ENCODE data around the gene IDH3G. TPM values are rescaled to one million over a fixed set of nuclear protein-coding genes. Genes with fewer than 3 reads are reported as not detected.

Gene IDH3G
- total RNA-seq, 1 experiment from 2014 or later, result 43.2 TPM

DNA sequence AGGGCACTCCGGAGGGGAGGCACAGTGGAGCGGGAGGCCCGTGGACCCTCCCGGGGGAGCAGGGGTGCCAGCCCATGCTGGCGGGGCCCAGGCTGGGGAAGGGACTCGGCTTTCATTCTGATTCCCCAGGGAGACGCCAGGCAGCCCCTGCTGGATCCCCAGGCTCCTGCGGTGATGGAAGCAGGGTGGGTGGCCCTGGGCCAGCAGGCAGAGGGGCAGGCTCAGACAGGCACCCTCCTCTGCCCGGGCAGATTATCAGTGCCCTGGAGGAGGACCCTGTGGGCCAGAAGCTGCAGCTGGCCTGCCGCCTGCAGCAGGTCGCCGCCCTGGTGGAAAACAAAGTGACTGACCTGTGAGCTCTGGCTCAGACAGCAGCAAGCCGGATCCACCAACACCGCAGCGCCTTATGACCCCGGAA, 15.5 kb downstream of the IDH3G start:
- no peak overlapping the region for H3K56ac ChIP-seq (ENCODE audit: insufficient read length, low read depth, low read length)
- H3K79me2 ChIP-seq (ENCODE audit: insufficient read depth, low read length), result no peaks in the 10 kb centered on the region
- no peak overlapping the region for H2AFZ ChIP-seq (ENCODE audit: low read length)
- no CpG with 5 or more reads among the region's 16 CpGs for WGBS (ENCODE audit: extremely low coverage, insufficient read length, low lambda C conversion rate)
- no peak overlapping the region for H3K9ac ChIP-seq (ENCODE audit: extremely low read depth, insufficient read length, low read length)
- H3K14ac ChIP-seq (ENCODE audit: insufficient read depth, low read length), result no peak overlapping the region
- H3K36me3 Mint-ChIP-seq (ENCODE audit: insufficient read depth in 1 of 3, low read depth in 3 of 3), result peaks cover 0 to 9% (median 3%) of the 10 kb centered on the region in 3 experiments; a peak in 5 of 7 replicates
- no peak for DNase-seq
- no peak overlapping the region for H4K8ac ChIP-seq (replicated peaks; ENCODE audit: insufficient read length, low read depth, low read length)
- no peak overlapping the region for H4K5ac ChIP-seq (ENCODE audit: insufficient read length, low read depth, low read length)
- no peak overlapping the region for H3K4me2 ChIP-seq (ENCODE audit: insufficient read depth, insufficient read length, low read length)
- no peak overlapping the region for H3K27ac ChIP-seq (ENCODE audit: insufficient read length, low read depth, low read length)
- no peaks in the 10 kb centered on the region for H3K27me3 ChIP-seq (ENCODE audit: insufficient read depth, low read length)
- no peak overlapping the region for H3T11ph ChIP-seq (ENCODE audit: low read length)
- no peak overlapping the region for H3K23ac ChIP-seq (ENCODE audit: insufficient read length, low read depth, low read length)
- H3K79me1 ChIP-seq (ENCODE audit: insufficient read depth, low read depth, low read length, poor library complexity, severe bottlenecking), result no peaks in the 10 kb centered on the region
- no peak overlapping the region for H3K18ac ChIP-seq (ENCODE audit: insufficient read length, low read depth, low read length)
- H3K9me3 Mint-ChIP-seq, result peaks cover 30 to 50% of the 10 kb centered on the region in 2 experiments
- H2BK5ac ChIP-seq (ENCODE audit: insufficient read length, low read length), result no peak overlapping the region
- H3K4me3 Mint-ChIP-seq, result no peak overlapping the region
- H2BK20ac ChIP-seq (ENCODE audit: low read depth, low read length, poor library complexity, severe bottlenecking), result no peak overlapping the region
- no peak overlapping the region for H2BK15ac ChIP-seq (ENCODE audit: low read depth, low read length)
- H4K91ac ChIP-seq (ENCODE audit: insufficient read length, low read depth, low read length), result no peak overlapping the region
- H3K27me3 Mint-ChIP-seq (ENCODE audit: low read depth), result peaks cover 2% of the 10 kb centered on the region; the same call in 1 of the 2 replicates
- H3K4me1 Mint-ChIP-seq, result peaks cover 4 to 8% of the 10 kb centered on the region in 2 experiments
- no peaks in the 10 kb centered on the region for H4K20me1 ChIP-seq (ENCODE audit: control insufficient read depth, insufficient read depth, insufficient read length)
- H2BK12ac ChIP-seq (ENCODE audit: insufficient read length, low read depth, low read length), result no peak overlapping the region
- no peak overlapping the region for H2BK120ac ChIP-seq (ENCODE audit: low read depth, low read length, poor library complexity, severe bottlenecking)
- no peak overlapping the region for H3K4ac ChIP-seq (ENCODE audit: low read depth, low read length)
- H2AK5ac ChIP-seq (ENCODE audit: insufficient read length, low read length), result no peak overlapping the region
- no peak overlapping the region for H3K27ac Mint-ChIP-seq
- no peaks in the 10 kb centered on the region for H3K23me2 ChIP-seq (ENCODE audit: insufficient read length, low read depth, low read length, poor library complexity, severe bottlenecking)
- TF ChIP-seq, protein P1, sequence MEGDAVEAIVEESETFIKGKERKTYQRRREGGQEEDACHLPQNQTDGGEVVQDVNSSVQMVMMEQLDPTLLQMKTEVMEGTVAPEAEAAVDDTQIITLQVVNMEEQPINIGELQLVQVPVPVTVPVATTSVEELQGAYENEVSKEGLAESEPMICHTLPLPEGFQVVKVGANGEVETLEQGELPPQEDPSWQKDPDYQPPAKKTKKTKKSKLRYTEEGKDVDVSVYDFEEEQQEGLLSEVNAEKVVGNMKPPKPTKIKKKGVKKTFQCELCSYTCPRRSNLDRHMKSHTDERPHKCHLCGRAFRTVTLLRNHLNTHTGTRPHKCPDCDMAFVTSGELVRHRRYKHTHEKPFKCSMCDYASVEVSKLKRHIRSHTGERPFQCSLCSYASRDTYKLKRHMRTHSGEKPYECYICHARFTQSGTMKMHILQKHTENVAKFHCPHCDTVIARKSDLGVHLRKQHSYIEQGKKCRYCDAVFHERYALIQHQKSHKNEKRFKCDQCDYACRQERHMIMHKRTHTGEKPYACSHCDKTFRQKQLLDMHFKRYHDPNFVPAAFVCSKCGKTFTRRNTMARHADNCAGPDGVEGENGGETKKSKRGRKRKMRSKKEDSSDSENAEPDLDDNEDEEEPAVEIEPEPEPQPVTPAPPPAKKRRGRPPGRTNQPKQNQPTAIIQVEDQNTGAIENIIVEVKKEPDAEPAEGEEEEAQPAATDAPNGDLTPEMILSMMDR (conservative IDR thresholded peaks at IDR 0.05), result peak; percentile 49; the same call in 2 of the 3 replicates
- H3K9me3 ChIP-seq (ENCODE audit: control insufficient read depth, low read depth, low read length), result no peaks in the 10 kb centered on the region
- no peaks in the 10 kb centered on the region for H3K4me1 ChIP-seq (ENCODE audit: insufficient read depth, low read length)

Data from H9 (cell line).